ENCODE data around the gene PEX1. TPM values are rescaled to one million over a fixed set of nuclear protein-coding genes. Genes with fewer than 3 reads are reported as not detected.

The PEX1 gene
- total and polyA plus RNA-seq, 2 of the 13 experiments (the other 11 are each of a cell fraction or from before 2014, with no cell fraction given): 16.6 to 22.4 TPM

GRCh38 chr7:92460510-92460909 is 67.8 kb downstream of the PEX1 start:
- no peaks in the 10 kb centered on the region for H3K9me3 ChIP-seq (ENCODE audit: low read length)
- ChIA-PET CTCF (ENCODE audit: low intra/inter-chr PET ratio, low total read pairs) (no interaction called here), POLR2A (no interaction called here)
- H3K4me2 ChIP-seq (ENCODE audit: low read depth, low read length): no peak overlapping the region
- WGBS (ENCODE audit: low lambda C conversion rate): 92% methylated on average over 4 of the region's 4 CpGs
- no peak overlapping the region for H2AFZ ChIP-seq (ENCODE audit: low read length)
- no peak for ATAC-seq
- BruUV-seq (replicated peaks): no TSS peak
- no peak for FAIRE-seq
- no peak overlapping the region for H3K27ac ChIP-seq (ENCODE audit: extremely low read length, insufficient read depth, low read length)
- TF ChIP-seq NR2C2 (CRISPR knock-in tag; IDR thresholded peaks at IDR 0.05; ENCODE audit: borderline replicate concordance): no peak
- no peak for TF ChIP-seq BCLAF1 (IDR thresholded peaks at IDR 0.05)
- no peak for TF ChIP-seq CBX2 (IDR thresholded peaks at IDR 0.05; ENCODE audit: low read depth, low read length)
- TF ChIP-seq CBX2 (CRISPR knock-in tag; IDR thresholded peaks at IDR 0.05; ENCODE audit: low read depth): no peak
- TF ChIP-seq SPEN (CRISPR knock-in tag; IDR thresholded peaks at IDR 0.05; ENCODE audit: low read depth): no peak
- no peak for TF ChIP-seq ZBTB43 (CRISPR knock-in tag; conservative IDR thresholded peaks at IDR 0.05)
- no peak for TF ChIP-seq ZNF878 (CRISPR knock-in tag; IDR thresholded peaks at IDR 0.05)
- in situ Hi-C loops (cut with HindIII; ENCODE audit: extremely low pct_ligation_motif_present, low pct_unique_long_range_greater_than_20kb): no loop called here
- no peaks in the 10 kb centered on the region for H3K27me3 ChIP-seq (ENCODE audit: control insufficient read depth in 1 of 2, insufficient read depth in 2 of 2, low read length in 2 of 2)
- no peak overlapping the region for H3K4me3 ChIP-seq (replicated peaks in 1 of 3; ENCODE audit: insufficient read depth in 1 of 3, low read depth in 2 of 3, low read length in 3 of 3)
- H3K79me2 ChIP-seq (ENCODE audit: insufficient read depth, low read length): no peaks in the 10 kb centered on the region
- H4K20me1 ChIP-seq (ENCODE audit: insufficient read depth, low read length): no peaks in the 10 kb centered on the region
- H3K9ac ChIP-seq (ENCODE audit: insufficient read depth, low read depth, low read length): no peak overlapping the region
- H3K4me1 ChIP-seq (ENCODE audit: insufficient read depth, low read length): no peaks in the 10 kb centered on the region
- peaks cover 7 to 15% of the 10 kb centered on the region in 2 experiments; a peak in 4 of 5 replicates for H3K36me3 ChIP-seq (replicated peaks in 1 of 2; ENCODE audit: control insufficient read depth in 1 of 2, insufficient read depth in 2 of 2, low read length in 2 of 2)
- intact Hi-C loops (cut with micrococcal nuclease; ENCODE audit: unreplicated experiment): loop anchor here (5.0 to 10.0 kb wide), 3 partner anchors 38 to 594 kb away; partner anchors contain the start of gene MTERF1
- DNase-seq (ENCODE audit: low spot score): no peak
